ENCODE results near the gene ARID1B. TPM values are rescaled to one million over a fixed set of nuclear protein-coding genes. Genes with fewer than 3 reads are reported as not detected.

The ARID1B gene
- total RNA-seq, 1 experiment from 2014 or later = 20.9 TPM

DNA sequence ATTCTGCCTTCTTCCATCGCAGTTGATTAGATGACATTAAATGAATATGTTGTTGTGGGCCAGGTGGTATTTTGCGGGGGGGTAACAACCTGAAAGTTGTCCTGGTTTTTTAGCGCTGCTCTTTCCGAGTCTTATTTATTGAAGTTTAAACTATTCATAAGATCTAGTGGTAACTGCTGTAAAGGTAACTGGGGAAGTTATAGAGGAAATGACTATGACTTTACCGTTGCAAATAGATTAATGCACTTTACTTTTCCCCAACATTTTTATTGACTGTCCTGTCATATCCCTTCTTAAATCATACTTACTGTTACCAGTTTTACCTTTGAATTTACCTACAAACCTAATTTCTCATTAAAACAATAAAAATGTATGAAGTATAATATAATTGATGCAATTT lies 173.4 kb downstream of the ARID1B start:
- DNase-seq = no peak
- Histone ChIP-seq H3K27me3 (ENCODE audit: control insufficient read depth, insufficient read depth, low read length) (no peaks in the 10 kb centered on the region), H3K4me3 (ENCODE audit: insufficient read depth, low read depth, low read length) (no peak overlapping the region), H3K36me3 (replicated peaks; ENCODE audit: control insufficient read depth, insufficient read depth, low read length) (no peaks in the 10 kb centered on the region)

- DNase-seq = no peak
- H3K27me3 ChIP-seq (ENCODE audit: control insufficient read depth, insufficient read depth, low read length) = no peaks in the 10 kb centered on the region
- no peaks in the 10 kb centered on the region for H3K36me3 ChIP-seq (replicated peaks; ENCODE audit: control insufficient read depth, insufficient read depth, low read length)
- no peak overlapping the region for H3K4me3 ChIP-seq (ENCODE audit: insufficient read depth, low read depth, low read length)
Observed at GRCh38 chr6:156952401-156952800, 175.2 kb downstream of the ARID1B start.

- H3K4me3 ChIP-seq (ENCODE audit: insufficient read depth, low read depth, low read length) = no peak overlapping the region
- DNase-seq = no peak
- no peaks in the 10 kb centered on the region for H3K36me3 ChIP-seq (replicated peaks; ENCODE audit: control insufficient read depth, insufficient read depth, low read length)
- H3K27me3 ChIP-seq (ENCODE audit: control insufficient read depth, insufficient read depth, low read length) = no peaks in the 10 kb centered on the region
Observed at GRCh38 chr6:156953127-156953478, 175.9 kb downstream of the ARID1B start.

- peak; percentile 76 for DNase-seq
- no peak overlapping the region for H3K4me3 ChIP-seq (ENCODE audit: insufficient read depth, low read depth, low read length)
- no peaks in the 10 kb centered on the region for H3K27me3 ChIP-seq (ENCODE audit: control insufficient read depth, insufficient read depth, low read length)
Observed at GRCh38 chr6:156953479-156954146, 176.4 kb downstream of the ARID1B start.

DNA sequence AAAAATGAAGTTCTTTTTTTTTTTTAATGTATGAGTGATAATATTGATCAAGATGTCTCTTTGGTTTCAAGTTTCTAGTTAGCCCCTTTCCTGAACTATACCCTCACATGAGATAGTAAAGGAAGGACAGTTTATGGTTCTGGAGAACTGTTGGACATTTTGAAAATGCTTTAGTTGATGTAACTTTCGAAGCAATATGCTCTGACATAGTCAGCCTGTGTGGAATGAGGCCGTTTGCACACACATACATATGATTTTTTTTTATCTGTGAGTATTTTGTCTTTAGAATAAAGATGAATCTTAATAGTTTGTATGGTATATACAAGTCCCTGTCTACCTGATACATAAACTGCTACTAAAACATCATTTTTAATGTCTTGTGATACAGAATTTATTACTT lies 177.0 kb downstream of the ARID1B start:
- no peaks in the 10 kb centered on the region for H3K27me3 ChIP-seq (ENCODE audit: control insufficient read depth, insufficient read depth, low read length)
- no peak overlapping the region for H3K4me3 ChIP-seq (ENCODE audit: insufficient read depth, low read depth, low read length)
- no peak for DNase-seq
- H3K36me3 ChIP-seq (replicated peaks; ENCODE audit: control insufficient read depth, insufficient read depth, low read length) = no peaks in the 10 kb centered on the region

More at GRCh38 chr6:156953479-156954146, 176.4 kb downstream of the ARID1B start:
- no peaks in the 10 kb centered on the region for H3K36me3 ChIP-seq (replicated peaks; ENCODE audit: control insufficient read depth, insufficient read depth, low read length)

GRCh38 chr6:156954816-156955215 lies 177.6 kb downstream of the ARID1B start:
- no peak for DNase-seq
- Histone ChIP-seq H3K4me3 (ENCODE audit: insufficient read depth, low read depth, low read length) (no peak overlapping the region), H3K36me3 (replicated peaks; ENCODE audit: control insufficient read depth, insufficient read depth, low read length) (no peaks in the 10 kb centered on the region), H3K27me3 (ENCODE audit: control insufficient read depth, insufficient read depth, low read length) (no peaks in the 10 kb centered on the region)

DNA sequence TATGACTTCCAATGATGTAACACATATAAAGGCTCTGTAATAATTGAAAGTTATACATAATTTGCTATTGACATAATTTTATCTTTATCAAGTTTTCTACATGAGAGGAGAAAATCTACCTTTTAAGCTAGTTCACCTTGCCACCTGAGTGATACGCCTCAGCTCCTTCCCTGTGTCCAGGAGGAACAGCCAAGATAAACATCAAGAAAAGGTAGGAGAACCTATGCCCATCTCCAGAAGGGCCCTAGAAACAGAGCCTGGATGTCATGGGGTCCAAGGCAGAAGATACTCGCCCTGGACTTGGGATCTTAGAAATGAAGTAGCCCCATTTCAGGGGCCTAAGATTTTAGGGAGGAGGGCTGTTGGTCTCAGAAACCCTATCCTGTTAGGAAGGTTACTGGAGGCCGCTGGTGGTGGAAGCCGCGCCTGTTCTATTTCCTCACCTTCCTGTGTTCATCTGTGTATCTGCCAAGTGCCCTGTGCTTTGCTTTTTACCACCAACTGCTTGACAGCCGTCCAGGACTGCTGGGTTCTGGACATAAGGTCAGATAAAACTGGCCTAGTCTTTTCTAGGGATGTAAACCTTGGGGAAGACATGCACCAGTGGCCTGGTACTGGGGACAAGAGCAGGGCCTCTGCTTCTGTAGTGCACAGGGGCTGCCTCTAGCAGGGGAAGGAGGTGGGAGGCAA lies 178.5 kb downstream of the ARID1B start:
- Histone ChIP-seq H3K4me3 (ENCODE audit: insufficient read depth, low read depth, low read length) (no peak overlapping the region), H3K36me3 (replicated peaks; ENCODE audit: control insufficient read depth, insufficient read depth, low read length) (no peaks in the 10 kb centered on the region)
- no peak for DNase-seq

DNA sequence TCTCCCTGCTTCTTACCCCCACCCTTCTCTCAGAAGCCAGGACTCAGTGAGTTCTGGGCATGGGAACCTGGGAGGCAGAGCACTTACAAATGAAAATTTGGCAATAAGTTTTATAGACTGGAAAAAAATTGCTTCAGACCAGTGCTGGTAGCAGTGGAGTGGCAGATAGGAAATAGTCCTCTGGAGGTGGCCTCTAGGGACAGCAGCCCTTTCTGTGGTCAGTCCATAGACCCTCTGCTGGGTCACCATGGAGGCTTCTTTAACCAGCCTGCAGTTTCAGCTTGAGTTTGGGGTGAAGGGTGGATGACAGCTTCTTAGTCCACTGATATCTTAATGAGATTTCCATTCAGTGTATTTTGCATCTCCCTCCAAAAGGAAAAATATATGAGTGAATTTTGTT lies 179.1 kb downstream of the ARID1B start:
- H3K4me3 ChIP-seq (ENCODE audit: insufficient read depth, low read depth, low read length) = no peak overlapping the region
- H3K27me3 ChIP-seq (ENCODE audit: control insufficient read depth, insufficient read depth, low read length) = no peaks in the 10 kb centered on the region
- DNase-seq = no peak
- H3K36me3 ChIP-seq (replicated peaks; ENCODE audit: control insufficient read depth, insufficient read depth, low read length) = no peaks in the 10 kb centered on the region

More for the DNA sequence above, 178.5 kb downstream of the ARID1B start:
- no peaks in the 10 kb centered on the region for H3K27me3 ChIP-seq (ENCODE audit: control insufficient read depth, insufficient read depth, low read length)

DNA sequence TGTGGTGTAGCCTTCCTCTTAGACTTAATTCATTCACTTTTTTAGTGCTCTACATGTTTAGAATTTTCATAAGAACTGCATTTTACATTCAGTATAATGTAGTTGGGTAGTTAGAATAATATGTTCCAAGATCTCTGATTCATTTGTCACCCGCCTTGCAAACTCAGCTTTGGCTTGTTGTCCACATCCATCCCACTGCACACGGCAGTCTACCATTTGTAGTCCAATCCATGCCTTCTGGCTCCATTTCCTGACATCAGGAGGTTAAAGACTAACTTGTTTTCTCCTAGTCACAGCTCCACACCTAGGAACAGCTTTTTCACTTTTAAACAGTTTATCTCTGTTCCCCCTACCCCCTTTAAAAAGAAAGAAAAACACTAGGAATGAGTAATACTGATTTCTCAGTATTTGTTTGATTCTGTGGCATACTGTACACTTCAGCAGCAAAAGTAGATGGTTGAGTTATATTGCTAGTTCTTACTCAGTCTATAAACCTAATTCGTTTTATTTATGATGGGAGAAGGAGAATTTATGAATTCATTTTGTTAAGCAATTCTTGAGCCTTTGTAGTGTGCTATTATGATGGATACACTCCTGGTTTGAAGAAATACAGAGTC lies 180.9 kb downstream of the ARID1B start:
- no peak for DNase-seq
- Histone ChIP-seq H3K27me3 (ENCODE audit: control insufficient read depth, insufficient read depth, low read length) (no peaks in the 10 kb centered on the region), H3K4me3 (ENCODE audit: insufficient read depth, low read depth, low read length) (no peak overlapping the region), H3K36me3 (replicated peaks; ENCODE audit: control insufficient read depth, insufficient read depth, low read length) (no peaks in the 10 kb centered on the region)

DNA sequence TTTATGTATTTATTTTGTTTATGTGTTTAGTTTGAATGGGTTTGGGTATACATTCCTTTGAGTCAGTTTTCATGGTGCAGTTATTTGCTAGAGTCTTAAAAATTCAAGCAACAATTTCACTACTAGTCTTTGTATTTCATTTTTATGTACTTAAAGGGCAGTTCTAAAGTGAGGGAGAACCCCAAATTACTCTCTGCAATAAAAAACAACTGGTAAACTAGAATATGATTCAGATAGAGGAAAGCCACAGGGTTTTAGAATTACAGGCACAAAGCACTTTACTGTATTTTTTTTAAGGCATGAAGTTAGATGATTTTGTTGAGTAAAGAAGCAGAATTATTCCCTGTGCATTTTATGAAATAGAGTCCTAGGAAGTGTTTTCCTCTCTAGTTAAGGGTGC lies 183.3 kb downstream of the ARID1B start:
- DNase-seq = no peak
- Histone ChIP-seq H3K27me3 (ENCODE audit: control insufficient read depth, insufficient read depth, low read length) (no peaks in the 10 kb centered on the region), H3K4me3 (ENCODE audit: insufficient read depth, low read depth, low read length) (no peak overlapping the region), H3K36me3 (replicated peaks; ENCODE audit: control insufficient read depth, insufficient read depth, low read length) (no peaks in the 10 kb centered on the region)

DNA sequence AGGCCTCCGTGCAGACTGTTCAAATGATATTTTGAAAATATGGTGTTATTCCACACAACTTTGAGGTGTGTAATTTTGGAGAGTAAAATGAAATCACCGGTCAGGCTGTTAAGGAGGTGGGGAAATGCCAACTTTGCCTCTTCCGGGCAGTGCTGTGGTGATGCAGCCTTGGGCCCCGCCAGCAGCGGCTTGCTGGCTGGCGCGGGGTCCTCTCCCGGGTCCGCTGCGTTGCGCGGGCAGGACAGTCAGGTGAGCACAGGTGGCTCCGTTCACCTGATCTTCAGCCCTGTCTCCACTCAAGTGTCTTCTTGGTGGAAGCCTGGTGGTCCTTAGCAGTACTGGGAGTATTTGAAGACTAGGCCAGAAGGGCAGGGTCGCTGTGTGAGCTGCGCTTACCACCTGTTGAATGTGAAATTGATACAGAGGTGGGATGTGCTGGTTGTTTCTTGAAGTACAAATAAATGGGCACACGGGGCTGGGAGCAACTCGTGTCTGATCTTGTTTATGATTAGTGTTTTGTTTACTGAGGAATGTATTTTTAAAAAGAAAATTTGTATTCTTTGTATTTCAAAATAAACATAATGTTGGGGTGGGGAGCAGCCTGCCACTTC lies 184.2 kb downstream of the ARID1B start:
- H3K36me3 ChIP-seq (replicated peaks; ENCODE audit: control insufficient read depth, insufficient read depth, low read length) = no peaks in the 10 kb centered on the region
- no peak overlapping the region for H3K4me3 ChIP-seq (ENCODE audit: insufficient read depth, low read depth, low read length)
- no peak for DNase-seq
- no peaks in the 10 kb centered on the region for H3K27me3 ChIP-seq (ENCODE audit: control insufficient read depth, insufficient read depth, low read length)

- H3K36me3 ChIP-seq (replicated peaks; ENCODE audit: control insufficient read depth, insufficient read depth, low read length) = no peaks in the 10 kb centered on the region
- DNase-seq = no peak
- H3K27me3 ChIP-seq (ENCODE audit: control insufficient read depth, insufficient read depth, low read length) = no peaks in the 10 kb centered on the region
- H3K4me3 ChIP-seq (ENCODE audit: insufficient read depth, low read depth, low read length) = no peak overlapping the region
Observed at GRCh38 chr6:156963712-156964700, 186.8 kb downstream of the ARID1B start.

DNA sequence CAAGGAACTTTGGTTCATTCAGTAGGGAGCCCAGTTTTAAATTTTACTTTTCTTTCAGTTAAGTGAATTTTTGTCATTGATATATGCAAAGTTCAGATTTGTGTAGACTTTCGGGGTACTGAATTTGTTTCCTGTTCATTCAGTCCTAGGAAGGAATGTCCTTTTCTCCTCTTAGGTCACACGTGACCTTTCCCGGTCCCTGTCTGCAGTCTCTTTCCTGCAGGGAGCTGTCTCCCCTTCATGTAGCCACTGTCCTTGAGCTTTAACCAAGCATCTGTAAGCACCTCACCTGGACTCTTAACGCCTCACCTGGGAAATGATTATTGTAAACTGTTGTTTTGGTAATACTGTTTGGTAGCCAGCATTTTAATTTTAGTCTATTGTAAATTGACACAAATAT lies 190.7 kb downstream of the ARID1B start:
- H3K27me3 ChIP-seq (ENCODE audit: control insufficient read depth, insufficient read depth, low read length) = no peaks in the 10 kb centered on the region
- no peak for DNase-seq

DNA sequence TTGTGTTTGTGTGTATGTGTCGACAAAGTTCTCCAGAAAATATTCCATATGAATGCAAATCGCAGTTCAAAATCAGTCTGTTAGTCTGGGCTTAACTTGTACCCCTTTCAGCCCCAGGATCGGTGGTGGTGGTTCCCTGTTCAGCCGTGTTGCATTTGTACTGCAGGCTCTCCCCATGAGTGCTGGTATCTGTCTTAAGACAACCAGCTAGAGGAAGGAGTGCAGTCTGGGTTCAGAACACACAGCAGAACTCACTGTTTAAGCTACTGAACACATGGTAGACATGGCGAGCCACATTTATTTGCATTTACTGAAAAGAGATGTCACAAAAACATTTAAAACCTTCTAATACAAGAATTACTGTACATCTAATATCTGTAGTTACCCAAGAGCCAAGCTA lies 192.1 kb downstream of the ARID1B start:
- no peak overlapping the region for H3K4me3 ChIP-seq (ENCODE audit: insufficient read depth, low read depth, low read length)

More for the DNA sequence above, 190.7 kb downstream of the ARID1B start:
- H3K4me3 ChIP-seq (ENCODE audit: insufficient read depth, low read depth, low read length) = no peak overlapping the region
- H3K36me3 ChIP-seq (replicated peaks; ENCODE audit: control insufficient read depth, insufficient read depth, low read length) = no peaks in the 10 kb centered on the region

More for the DNA sequence above, 192.1 kb downstream of the ARID1B start:
- DNase-seq = no peak
- no peaks in the 10 kb centered on the region for H3K36me3 ChIP-seq (replicated peaks; ENCODE audit: control insufficient read depth, insufficient read depth, low read length)
- no peaks in the 10 kb centered on the region for H3K27me3 ChIP-seq (ENCODE audit: control insufficient read depth, insufficient read depth, low read length)
